ENCODE data around the gene SPDYC.

GRCh38 chr11:65125197-65126056, 44.6 kb upstream of the SPDYC start:
- no peak for TF ChIP-seq CTCF (IDR thresholded peaks at IDR 0.05; ENCODE audit: low read depth, low read length)
- TF ChIP-seq POLR2A (IDR thresholded peaks at IDR 0.05; ENCODE audit: extremely low read depth, insufficient read length) = no peak
- TF ChIP-seq, protein P1, sequence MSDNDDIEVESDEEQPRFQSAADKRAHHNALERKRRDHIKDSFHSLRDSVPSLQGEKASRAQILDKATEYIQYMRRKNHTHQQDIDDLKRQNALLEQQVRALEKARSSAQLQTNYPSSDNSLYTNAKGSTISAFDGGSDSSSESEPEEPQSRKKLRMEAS (IDR thresholded peaks at IDR 0.05; ENCODE audit: low read depth, low read length) = no peak

Measured in NB4 (cell line).